Panc1 (cell line): ENCODE data around the gene ZC3HAV1. TPM values are rescaled to one million over a fixed set of nuclear protein-coding genes. Genes with fewer than 3 reads are reported as not detected.

Experiments
- ATAC-seq: fragments of 200-7000 bp; cut with Tn5 transposase; 2 replicates; pipeline ENCODE4 v1.9.1; 2020; ENCODE audit warnings: mild to moderate bottlenecking, moderate library complexity
- BruUV-seq: library from RNA; stranded (reverse); fragments of 400-500 nt; replicated peaks from 2 replicates; lab custom pipeline; 2021; lab: Mats Ljungman, UMichigan
- CTCF ChIA-PET: fragments of 300-600 bp; sonication (Branson Sonifier 250); formaldehyde crosslinking; loops from one replicate; lab custom pipeline; 2022; ENCODE audit warnings: antibody characterized with exemption; lab: Charles Lee
- POLR2A ChIA-PET: fragments of 300-600 bp; sonication (Branson Sonifier 250); formaldehyde crosslinking; loops from one replicate; lab custom pipeline; 2022; ENCODE audit warnings: antibody characterized with exemption; lab: Charles Lee
- DNase-seq: peaks from one replicate; pipeline ENCODE4 v3.0.0-alpha.2; 2010; ENCODE audit warnings: low read depth, low spot score
- H3K27ac ChIP-seq: 2 replicates; pipeline ENCODE4 v1.5.1; 2011; ENCODE audit warnings: mild to moderate bottlenecking, low read length, inconsistent platforms
- H3K27me3 ChIP-seq: fragments of 200-500 bp; sonication (Bioruptor generic); 2 replicates; pipeline ENCODE4 v1.6.0; 2014; ENCODE audit warnings: low read length, inconsistent platforms; ENCODE audit not compliant: control insufficient read depth, insufficient read depth
- H3K36me3 ChIP-seq: fragments of 200-500 bp; sonication (Bioruptor generic); 2 replicates; pipeline ENCODE4 v1.5.1; 2014; ENCODE audit warnings: inconsistent platforms, mild to moderate bottlenecking, low read length, moderate library complexity; ENCODE audit not compliant: control insufficient read depth, insufficient read depth
- H3K4me1 ChIP-seq: 2 replicates; pipeline ENCODE4 v1.5.1; 2011; ENCODE audit warnings: inconsistent platforms, mild to moderate bottlenecking, low read length, moderate library complexity; ENCODE audit not compliant: control insufficient read depth, insufficient read depth
- H3K4me3 ChIP-seq, 2 experiments: 2 replicates each; pipeline ENCODE4 v1.5.1; 2011 to 2012; ENCODE audit warnings: low read depth in 2 of 2, low read length in 2 of 2, mild to moderate bottlenecking in 2 of 2, inconsistent platforms in 1 of 2, moderate library complexity in 1 of 2
- H3K9me3 ChIP-seq: fragments of 200-500 bp; sonication (Bioruptor generic); 2 replicates; pipeline ENCODE4 v1.5.1; 2014; ENCODE audit warnings: low read depth, mild to moderate bottlenecking, inconsistent platforms, low read length, moderate library complexity; ENCODE audit not compliant: control insufficient read depth, insufficient read depth
- CTCF ChIP-seq: fragments of 450-650 bp; IDR thresholded peaks from 2 replicates; pipeline ENCODE4 v1.5.1; 2017; ENCODE audit warnings: mild to moderate bottlenecking
- POLR2AphosphoS5 ChIP-seq: IDR thresholded peaks from 2 replicates; pipeline ENCODE4 v1.6.1; 2012; ENCODE audit warnings: mild to moderate bottlenecking, low read depth, low read length, moderate library complexity
- REST ChIP-seq, 2 experiments: IDR thresholded peaks; 2 replicates each; pipeline ENCODE4 v1.6.1; 2011 to 2012; ENCODE audit warnings: low read depth in 2 of 2, control low read depth in 1 of 2, low read length in 1 of 2, mild to moderate bottlenecking in 1 of 2, moderate library complexity in 1 of 2; ENCODE audit not compliant: insufficient read depth in 1 of 2
- SIN3A ChIP-seq: IDR thresholded peaks from 2 replicates; pipeline ENCODE4 v1.6.1; 2012; ENCODE audit warnings: low read depth, mild to moderate bottlenecking, low read length, moderate library complexity, borderline replicate concordance; ENCODE audit not compliant: insufficient read depth
- TCF7L2 ChIP-seq: IDR thresholded peaks from 2 replicates; pipeline ENCODE4 v1.6.1; 2011; ENCODE audit warnings: mild to moderate bottlenecking, low read depth, low read length, inconsistent platforms
- in situ Hi-C: cut with HindIII; loops from 2 replicates; pipeline ENCODE4 v1.10.0; 2016; ENCODE audit warnings: low sequenced_read_pairs, low pct_unique_long_range_greater_than_20kb
- intact Hi-C: fragments of 100-400 bp; cut with micrococcal nuclease; formaldehyde crosslinking; loops from one replicate; pipeline ENCODE4 v1.10.0; 2022; ENCODE audit not compliant: unreplicated experiment
- total RNA-seq: library from RNA; stranded (reverse); gene quantifications from one replicate; pipeline ENCODE4 v1.2.1, GENCODE V29; 2021; ENCODE audit not compliant: unreplicated experiment

ZC3HAV1 gene
- total RNA-seq, 1 experiment from 2014 or later, result 47.1 TPM

GRCh38 chr7:139114585-139114984, 5.1 kb upstream of the ZC3HAV1 start:
- POLR2A ChIA-PET, result interaction anchor here (0.7 kb wide), 1 partner anchor 19 kb away, joined by 3 read pairs; a partner anchor contains a TSS
- DNase-seq, result no peak

GRCh38 chr7:139114018-139114417, 4.5 kb upstream of the ZC3HAV1 start:
- TF ChIP-seq TCF7L2 (no peak), POLR2AphosphoS5 (no peak)
- BruUV-seq, result no TSS peak
- in situ Hi-C loops (no loop called here), intact Hi-C loops (no loop called here)
- Histone ChIP-seq H3K27ac (no peak overlapping the region), H3K36me3 (no peaks in the 10 kb centered on the region), H3K4me1 (peaks cover 20% of the 10 kb centered on the region), H3K4me3 (no peak overlapping the region), H3K9me3 (no peaks in the 10 kb centered on the region), H3K27me3 (no peaks in the 10 kb centered on the region)
- ChIA-PET POLR2A (no interaction called here), CTCF (interaction anchor here (0.7 kb wide), 2 partner anchors 243 to 1487 kb away, joined by 4 to 5 read pairs; no protein-coding TSS in a partner anchor)
- ATAC-seq, result no peak
- DNase-seq, result no peak

More at GRCh38 chr7:139114585-139114984, 5.1 kb upstream of the ZC3HAV1 start:
- H3K36me3 ChIP-seq, result no peaks in the 10 kb centered on the region
- H3K9me3 ChIP-seq, result no peaks in the 10 kb centered on the region
- H3K27ac ChIP-seq, result no peak overlapping the region
- in situ Hi-C loops (no loop called here), intact Hi-C loops (no loop called here)
- H3K27me3 ChIP-seq, result no peaks in the 10 kb centered on the region
- TF ChIP-seq TCF7L2 (no peak), POLR2AphosphoS5 (no peak), REST (IDR thresholded peaks at IDR 0.05; ENCODE audit: insufficient read depth in 1 of 2, low read depth in 2 of 2, low read length in 1 of 2) (no peak), CTCF (no peak), SIN3A (no peak)
- H3K4me3 ChIP-seq, result no peak overlapping the region
- H3K4me1 ChIP-seq, result peaks cover 20% of the 10 kb centered on the region
- no TSS peak for BruUV-seq
- CTCF ChIA-PET, result no interaction called here
- no peak for ATAC-seq

- Histone ChIP-seq H3K27me3 (no peaks in the 10 kb centered on the region), H3K9me3 (no peaks in the 10 kb centered on the region), H3K4me3 (no peak overlapping the region), H3K27ac (peak overlapping the region; percentile 30; the same call in 1 of the 2 replicates), H3K4me1 (peaks cover 12% of the 10 kb centered on the region), H3K36me3 (no peaks in the 10 kb centered on the region; the same call in 1 of the 2 replicates)
- BruUV-seq, result no TSS peak
- DNase-seq (no peak), ATAC-seq (no peak)
- POLR2A ChIA-PET, result no interaction called here
- intact Hi-C loops, result no loop called here
- CTCF ChIA-PET, result interaction anchor here (1.0 kb wide), 1 partner anchor 95 kb away, joined by 10 read pairs; no protein-coding TSS in a partner anchor
- TF ChIP-seq SIN3A (no peak), TCF7L2 (no peak), POLR2AphosphoS5 (no peak), CTCF (no peak), REST (IDR thresholded peaks at IDR 0.05; ENCODE audit: insufficient read depth in 1 of 2, low read depth in 2 of 2, low read length in 1 of 2) (no peak)
- in situ Hi-C loops, result no loop called here
These were observed 3.3 kb upstream of the ZC3HAV1 start for GRCh38 chr7:139112741-139113250.
